Muscle of leg (tissue), 11 donors: ENCODE data around the gene KRT82. TPM values are rescaled to one million over a fixed set of nuclear protein-coding genes. Genes with fewer than 3 reads are reported as not detected.

Source experiments
- DNase-seq: peaks from one replicate; pipeline ENCODE4 v3.0.0; 2013
- H3K27ac ChIP-seq: one replicate; pipeline ENCODE4 v1.5.1; 2013; ENCODE audit warnings: mild to moderate bottlenecking, low read length, control low read depth
- H3K27me3 ChIP-seq: one replicate; pipeline ENCODE4 v1.6.1; 2013; ENCODE audit warnings: low read length; ENCODE audit not compliant: control insufficient read depth, insufficient read depth
- H3K36me3 ChIP-seq: one replicate; pipeline ENCODE4 v1.6.1; 2013; ENCODE audit warnings: low read length; ENCODE audit not compliant: control insufficient read depth, insufficient read depth
- H3K4me1 ChIP-seq: one replicate; pipeline ENCODE4 v1.6.1; 2013; ENCODE audit warnings: low read length; ENCODE audit not compliant: control insufficient read depth, insufficient read depth
- H3K4me3 ChIP-seq: one replicate; pipeline ENCODE4 v1.5.1; 2013; ENCODE audit warnings: low read length, control low read depth
- H3K9me3 ChIP-seq: replicated peaks from 2 replicates; pipeline ENCODE4 v1.6.1; 2013; ENCODE audit warnings: low read depth, low read length; ENCODE audit not compliant: control insufficient read depth
- WGBS: methylation state at CpG from one replicate; pipeline ENCODE4 v1.1.5; 2013; ENCODE audit warnings: missing lambda C conversion rate; ENCODE audit not compliant: insufficient coverage; 5-methylcytosine and 5-hydroxymethylcytosine counted together
- polyA plus RNA-seq, 8 donors: library from polyadenylated mRNA; unstranded; fragments of 120-200 nt; gene quantifications; one replicate each; pipeline versions ENCODE4 v1.2.1 to v1.2.3, GENCODE V29; 2013; ENCODE audit warnings: inconsistent platforms in 1 of 8, low replicate concordance in 1 of 8; ENCODE audit not compliant: insufficient read length in 8 of 8, insufficient read depth in 1 of 8
- total RNA-seq: library from RNA; stranded (reverse); fragments of 120-200 nt; gene quantifications from one replicate; pipeline ENCODE4 v1.2.4, GENCODE V29; 2013

The KRT82 gene
- total and polyA plus RNA-seq, 9 donors, result not detected

- no peak overlapping the region for H3K27ac ChIP-seq
- H3K4me3 ChIP-seq, result no peak overlapping the region
- WGBS, result 8% methylated on average over 4 of the region's 9 CpGs
- DNase-seq, result no peak
- H3K9me3 ChIP-seq, result no peaks in the 10 kb centered on the region
- peaks cover 13% of the 10 kb centered on the region for H3K4me1 ChIP-seq
- H3K36me3 ChIP-seq, result no peaks in the 10 kb centered on the region
- peaks cover 10% of the 10 kb centered on the region for H3K27me3 ChIP-seq
Measured at GRCh38 chr12:52389313-52390207, 16.6 kb downstream of the KRT82 start.

- Histone ChIP-seq H3K27me3 (peaks cover 10% of the 10 kb centered on the region), H3K4me3 (no peak overlapping the region), H3K9me3 (no peaks in the 10 kb centered on the region), H3K4me1 (peaks cover 13% of the 10 kb centered on the region), H3K27ac (no peak overlapping the region), H3K36me3 (no peaks in the 10 kb centered on the region)
- DNase-seq, result no peak
- WGBS, result 92% methylated on average over 2 of the region's 2 CpGs
Measured at GRCh38 chr12:52387859-52388258, 18.3 kb downstream of the KRT82 start.

GRCh38 chr12:52385226-52385702 lies 20.9 kb downstream of the KRT82 start, which contains the start of gene KRT84:
TSS of gene KRT84 (minus strand) at chr12:52385652. CDS start at chr12:52385585, 67 bp downstream.
- H3K4me1 ChIP-seq, result peaks cover 3% of the 10 kb centered on the region
- H3K9me3 ChIP-seq, result no peaks in the 10 kb centered on the region
- H3K27ac ChIP-seq, result no peak within 1 kb of the TSS
- 94% methylated on average over 11 of the region's 11 CpGs for WGBS
- DNase-seq, result no peak
- H3K4me3 ChIP-seq, result no peak within 1 kb of the TSS
- no peaks in the 10 kb centered on the region for H3K36me3 ChIP-seq
- peaks cover 10% of the 10 kb centered on the region for H3K27me3 ChIP-seq

- H3K27ac ChIP-seq, result no peak overlapping the region
- H3K9me3 ChIP-seq, result no peaks in the 10 kb centered on the region
- H3K4me3 ChIP-seq, result no peak overlapping the region
- peaks cover 5% of the 10 kb centered on the region for H3K27me3 ChIP-seq
- no peak for DNase-seq
- H3K4me1 ChIP-seq, result peaks cover 3% of the 10 kb centered on the region
- H3K36me3 ChIP-seq, result no peaks in the 10 kb centered on the region
- WGBS, result 85% methylated on average over 3 of the region's 3 CpGs
Measured at GRCh38 chr12:52383331-52383730, 22.8 kb downstream of the KRT82 start.

GRCh38 chr12:52382854-52383253 lies 23.3 kb downstream of the KRT82 start:
- no CpG with 5 or more reads among the region's 2 CpGs for WGBS
- no peak for DNase-seq
- Histone ChIP-seq H3K27me3 (peaks cover 5% of the 10 kb centered on the region), H3K36me3 (no peaks in the 10 kb centered on the region), H3K4me1 (peaks cover 3% of the 10 kb centered on the region), H3K9me3 (no peaks in the 10 kb centered on the region), H3K27ac (no peak overlapping the region), H3K4me3 (no peak overlapping the region)

GRCh38 chr12:52381206-52381605 lies 24.9 kb downstream of the KRT82 start:
- H3K36me3 ChIP-seq, result no peaks in the 10 kb centered on the region
- H3K9me3 ChIP-seq, result no peaks in the 10 kb centered on the region
- 93% methylated on average over 5 of the region's 8 CpGs for WGBS
- H3K4me3 ChIP-seq, result no peak overlapping the region
- H3K27me3 ChIP-seq, result peaks cover 5% of the 10 kb centered on the region
- peaks cover 3% of the 10 kb centered on the region for H3K4me1 ChIP-seq
- H3K27ac ChIP-seq, result no peak overlapping the region
- no peak for DNase-seq

- H3K27me3 ChIP-seq, result peaks cover 4% of the 10 kb centered on the region
- no peaks in the 10 kb centered on the region for H3K9me3 ChIP-seq
- no peak overlapping the region for H3K4me3 ChIP-seq
- H3K4me1 ChIP-seq, result peaks cover 3% of the 10 kb centered on the region
- DNase-seq, result peak; percentile 33
- no peaks in the 10 kb centered on the region for H3K36me3 ChIP-seq
- 46% methylated on average over 15 of the region's 15 CpGs for WGBS
- H3K27ac ChIP-seq, result no peak overlapping the region
Measured at GRCh38 chr12:52380271-52380694, 25.9 kb downstream of the KRT82 start.

- H3K4me1 ChIP-seq, result peaks cover 3% of the 10 kb centered on the region
- H3K9me3 ChIP-seq, result no peaks in the 10 kb centered on the region
- peaks cover 2% of the 10 kb centered on the region for H3K27me3 ChIP-seq
- WGBS, result 67% methylated on average over 1 of the region's 6 CpGs
- H3K27ac ChIP-seq, result no peak overlapping the region
- no peaks in the 10 kb centered on the region for H3K36me3 ChIP-seq
- no peak overlapping the region for H3K4me3 ChIP-seq
- no peak for DNase-seq
Measured at GRCh38 chr12:52379536-52379935, 26.6 kb downstream of the KRT82 start.

- no peaks in the 10 kb centered on the region for H3K36me3 ChIP-seq
- 69% methylated on average over 12 of the region's 19 CpGs for WGBS
- H3K27me3 ChIP-seq, result peaks cover 2% of the 10 kb centered on the region
- no peaks in the 10 kb centered on the region for H3K9me3 ChIP-seq
- DNase-seq, result no peak
- peaks cover 3% of the 10 kb centered on the region for H3K4me1 ChIP-seq
- no peak overlapping the region for H3K27ac ChIP-seq
- H3K4me3 ChIP-seq, result no peak overlapping the region
Measured at GRCh38 chr12:52378091-52378490, 28.0 kb downstream of the KRT82 start.

- no peak overlapping the region for H3K27ac ChIP-seq
- no peaks in the 10 kb centered on the region for H3K36me3 ChIP-seq
- H3K27me3 ChIP-seq, result peaks cover 2% of the 10 kb centered on the region
- WGBS, result 83% methylated on average over 6 of the region's 8 CpGs
- DNase-seq, result no peak
- peaks cover 3% of the 10 kb centered on the region for H3K4me1 ChIP-seq
- H3K4me3 ChIP-seq, result no peak overlapping the region
- H3K9me3 ChIP-seq, result no peaks in the 10 kb centered on the region
Measured at GRCh38 chr12:52377266-52377665, 28.9 kb downstream of the KRT82 start.
